Suprapubic skin (tissue), 3 donors: Measurements from ENCODE around the gene SDCBP2.

Experiments
- CTCF ChIP-seq, 2 donors: fragments of 200-600 bp in 1 of 2; fragments of 450-650 bp in 1 of 2; sonication (generic) in 1 of 2; IDR thresholded peaks; one replicate each; pipeline ENCODE4 v1.5.1; 2016 to 2019; ENCODE audit warnings: antibody characterized with exemption in 2 of 2, mild to moderate bottlenecking in 1 of 2, moderate library complexity in 1 of 2
- POLR2A ChIP-seq, 2 donors: fragments of 450-650 bp; IDR thresholded peaks; one replicate each; pipeline ENCODE4 v1.6.1; 2017; ENCODE audit warnings: antibody characterized with exemption in 2 of 2, mild to moderate bottlenecking in 2 of 2, moderate library complexity in 2 of 2

GRCh38 chr20:1287787-1288569, 41.0 kb downstream of the SDCBP2 start:
- TF ChIP-seq CTCF (IDR thresholded peaks at IDR 0.05) (no peak), POLR2A (IDR thresholded peaks at IDR 0.05) (no peak)
